Measurements from ENCODE around the gene SLC5A12. TPM values are rescaled to one million over a fixed set of nuclear protein-coding genes. Genes with fewer than 3 reads are reported as not detected.

The SLC5A12 gene
- total and polyA plus RNA-seq, 2 of the 4 experiments (the other 2 are of a cell fraction) = not detected

GRCh38 chr11:26764825-26765224, 43.0 kb upstream of the SLC5A12 start:
- ChIA-PET POLR2A (ENCODE audit: unreplicated experiment) (no interaction called here), CTCF (no interaction called here)
- Histone ChIP-seq H3K36me3 (ENCODE audit: control insufficient read depth, insufficient read depth, low read length) (no peaks in the 10 kb centered on the region), H4K8ac (ENCODE audit: low read depth in 2 of 2, low read length in 2 of 2) (no peak overlapping the region), H3K4ac (ENCODE audit: low read depth, low read length) (no peak overlapping the region), H3K4me3 (ENCODE audit: insufficient read depth, low read depth, low read length) (no peak overlapping the region), H3K56ac (ENCODE audit: extremely low read depth, insufficient read depth, low read length) (no peak overlapping the region), H3K79me1 (ENCODE audit: low read depth in 1 of 2, low read length in 2 of 2) (no peaks in the 10 kb centered on the region), H4K5ac (ENCODE audit: low read depth, low read length) (no peak overlapping the region), H3K4me1 (ENCODE audit: control insufficient read depth, insufficient read depth, low read length) (no peaks in the 10 kb centered on the region), H2AFZ (replicated peaks; ENCODE audit: low read length, poor library complexity) (no peak overlapping the region), H3K9me3 (ENCODE audit: control insufficient read depth, insufficient read depth, low read length) (no peaks in the 10 kb centered on the region; the same call in 1 of the 2 replicates), H3K9me1 (ENCODE audit: insufficient read depth, low read length) (no peaks in the 10 kb centered on the region), H2BK120ac (ENCODE audit: low read depth, low read length) (no peak overlapping the region), H3K18ac (ENCODE audit: low read depth, low read length) (no peak overlapping the region), H2BK15ac (ENCODE audit: low read depth, low read length) (no peak overlapping the region), H3K27ac (ENCODE audit: insufficient read depth, low read length) (no peak overlapping the region), H3K4me2 (ENCODE audit: low read depth, low read length) (no peak overlapping the region), H4K20me1 (ENCODE audit: insufficient read depth, low read length) (no peaks in the 10 kb centered on the region), H3K27me3 (ENCODE audit: control insufficient read depth, insufficient read depth, low read length) (no peaks in the 10 kb centered on the region; the same call in 1 of the 2 replicates), H2BK20ac (ENCODE audit: low read depth, low read length) (no peak overlapping the region), H3K9ac (ENCODE audit: low read depth, low read length) (no peak overlapping the region), H2AK5ac (ENCODE audit: low read depth, low read length) (no peak overlapping the region), H3K14ac (replicated peaks; ENCODE audit: low read depth, low read length) (no peak overlapping the region), H2AK9ac (replicated peaks; ENCODE audit: low read depth, low read length, poor library complexity) (no peak overlapping the region), H3K23ac (ENCODE audit: low read depth, low read length) (no peak overlapping the region), H4K91ac (ENCODE audit: insufficient read depth, low read depth, low read length) (no peak overlapping the region), H2BK5ac (ENCODE audit: low read depth, low read length, poor library complexity, severe bottlenecking) (no peak overlapping the region)
- in situ Hi-C loops (cut with MboI; ENCODE audit: low sequenced_read_pairs) = loop anchor here (25.0 kb wide), 1 partner anchor 722 kb away; no protein-coding TSS in a partner anchor
- no TSS peak for BruUV-seq (replicated peaks)
- TF ChIP-seq RAD21 (IDR thresholded peaks at IDR 0.05; ENCODE audit: low read length) (no peak), NFE2L2 (IDR thresholded peaks at IDR 0.05; ENCODE audit: low read depth, low read length) (no peak), CTCF (conservative IDR thresholded peaks at IDR 0.05; ENCODE audit: low read depth, low read length) (no peak), MXI1 (IDR thresholded peaks at IDR 0.05; ENCODE audit: borderline replicate concordance, low read depth, low read length) (no peak), CEBPB (IDR thresholded peaks at IDR 0.05; ENCODE audit: low read depth, low read length) (no peak), BHLHE40 (IDR thresholded peaks at IDR 0.05; ENCODE audit: low read depth, low read length) (no peak), ELK1 (IDR thresholded peaks at IDR 0.05; ENCODE audit: borderline replicate concordance, low read depth, low read length) (no peak), MAFK (IDR thresholded peaks at IDR 0.05; ENCODE audit: low read depth, low read length) (no peak), RFX5 (IDR thresholded peaks at IDR 0.05; ENCODE audit: low read depth, low read length) (no peak), RCOR1 (IDR thresholded peaks at IDR 0.05; ENCODE audit: insufficient replicate concordance, low read length) (no peak), POLR2A (IDR thresholded peaks at IDR 0.05; ENCODE audit: low read depth, low read length) (no peak), USF2 (IDR thresholded peaks at IDR 0.05; ENCODE audit: low read depth, low read length) (no peak)
- no CpG with 5 or more reads among the region's 3 CpGs for WGBS, 2 experiments (ENCODE audit: extremely low coverage in 2 of 2, insufficient read length in 1 of 2)
- ATAC-seq (ENCODE audit: low read depth) (no peak), DNase-seq (no peak)
- dilution Hi-C loops (cut with HindIII; ENCODE audit: low sequenced_read_pairs, unreplicated experiment) = no loop called here
- intact Hi-C loops (cut with micrococcal nuclease) = no loop called here

Measured in IMR-90 (cell line).